GM19395 (cell line): ENCODE data around the gene SP140.
A peak's percentile ranks its signal among the peaks of the same experiment; 100 is the strongest.
"Not testable (repeated sequence)": the region's sequence is repeated elsewhere in the genome, so short reads cannot be mapped to it uniquely, and the experiment has no call there.

Experiments used
- ATAC-seq: cut with Tn5 transposase; IDR thresholded peaks from one replicate; pipeline ENCODE4 v1.9.1; 2021; ENCODE audit warnings: mild to moderate bottlenecking, moderate library complexity; ENCODE audit not compliant: unreplicated experiment

SP140 gene

GRCh38 chr2:230225486-230225885 is at the start of gene SP140:
TSS of gene SP140 (plus strand) at chr2:230225736. CDS start at chr2:230225845, 109 bp downstream.
- ATAC-seq, result peak; percentile 74

- no peak for ATAC-seq
Observed at GRCh38 chr2:230176996-230177395, 48.5 kb upstream of the SP140 start.

- ATAC-seq, result no peak
Observed at GRCh38 chr2:230178546-230179485, 46.7 kb upstream of the SP140 start.

- ATAC-seq, result no peak
Observed at GRCh38 chr2:230179907-230180306, 45.6 kb upstream of the SP140 start.

- ATAC-seq, result no peak
Observed at GRCh38 chr2:230181195-230181594, 44.3 kb upstream of the SP140 start.

GRCh38 chr2:230184727-230185578 is 40.6 kb upstream of the SP140 start:
- ATAC-seq, result no peak

GRCh38 chr2:230202430-230203109 is 23.0 kb upstream of the SP140 start:
- peak; percentile 58 for ATAC-seq

- peak; percentile 55 for ATAC-seq
Observed at GRCh38 chr2:230203110-230203676, 22.3 kb upstream of the SP140 start.

GRCh38 chr2:230205034-230205433 is 20.5 kb upstream of the SP140 start:
- peak; percentile 51 for ATAC-seq

- no peak for ATAC-seq
Observed at GRCh38 chr2:230205721-230206120, 19.8 kb upstream of the SP140 start.

- no peak for ATAC-seq
Observed at GRCh38 chr2:230208576-230208975, 17.0 kb upstream of the SP140 start.

- no peak for ATAC-seq
Observed at GRCh38 chr2:230209422-230210051, 16.0 kb upstream of the SP140 start.

- ATAC-seq, result no peak
Observed at GRCh38 chr2:230216489-230216888, 9.0 kb upstream of the SP140 start.

GRCh38 chr2:230217424-230217823 is 8.1 kb upstream of the SP140 start:
- no peak for ATAC-seq

GRCh38 chr2:230218421-230218820 is 7.1 kb upstream of the SP140 start:
- ATAC-seq, result peak; percentile 31

GRCh38 chr2:230219419-230220331 is 5.9 kb upstream of the SP140 start, which contains the start of gene SP110:
TSS of gene SP110 (minus strand) at chr2:230219984. CDS start at chr2:230216927, 3,057 bp downstream.
- ATAC-seq, result peak; percentile 87

- ATAC-seq, result no peak
Observed at GRCh38 chr2:230220347-230220969, 5.1 kb upstream of the SP140 start.

GRCh38 chr2:230221493-230221892 is 4.0 kb upstream of the SP140 start:
- no peak for ATAC-seq

GRCh38 chr2:230222829-230223228 is 2.7 kb upstream of the SP140 start:
- ATAC-seq, result not testable (repeated sequence)
